Measurements from ENCODE around the gene PKP2.

DNA sequence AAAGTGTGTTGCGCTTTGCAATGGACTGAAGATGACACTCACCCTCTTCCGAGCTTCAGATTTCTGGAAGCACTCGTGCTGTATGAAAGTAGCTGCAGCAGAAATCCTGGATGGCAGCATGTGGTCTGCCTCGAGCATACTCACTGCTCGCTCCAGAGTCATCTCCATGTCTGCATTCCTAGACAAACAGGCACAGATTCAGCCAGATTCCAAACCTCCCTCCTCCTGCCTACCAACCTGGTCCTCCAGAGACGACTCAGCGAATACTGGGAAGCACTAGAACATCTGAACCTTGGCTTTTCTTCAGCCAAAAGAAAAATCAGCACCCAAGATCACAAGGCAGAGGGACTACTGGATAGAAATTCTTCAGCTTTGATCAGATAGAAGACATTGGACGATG is 27.7 kb downstream of the PKP2 start:
- TF ChIP-seq, protein P1, sequence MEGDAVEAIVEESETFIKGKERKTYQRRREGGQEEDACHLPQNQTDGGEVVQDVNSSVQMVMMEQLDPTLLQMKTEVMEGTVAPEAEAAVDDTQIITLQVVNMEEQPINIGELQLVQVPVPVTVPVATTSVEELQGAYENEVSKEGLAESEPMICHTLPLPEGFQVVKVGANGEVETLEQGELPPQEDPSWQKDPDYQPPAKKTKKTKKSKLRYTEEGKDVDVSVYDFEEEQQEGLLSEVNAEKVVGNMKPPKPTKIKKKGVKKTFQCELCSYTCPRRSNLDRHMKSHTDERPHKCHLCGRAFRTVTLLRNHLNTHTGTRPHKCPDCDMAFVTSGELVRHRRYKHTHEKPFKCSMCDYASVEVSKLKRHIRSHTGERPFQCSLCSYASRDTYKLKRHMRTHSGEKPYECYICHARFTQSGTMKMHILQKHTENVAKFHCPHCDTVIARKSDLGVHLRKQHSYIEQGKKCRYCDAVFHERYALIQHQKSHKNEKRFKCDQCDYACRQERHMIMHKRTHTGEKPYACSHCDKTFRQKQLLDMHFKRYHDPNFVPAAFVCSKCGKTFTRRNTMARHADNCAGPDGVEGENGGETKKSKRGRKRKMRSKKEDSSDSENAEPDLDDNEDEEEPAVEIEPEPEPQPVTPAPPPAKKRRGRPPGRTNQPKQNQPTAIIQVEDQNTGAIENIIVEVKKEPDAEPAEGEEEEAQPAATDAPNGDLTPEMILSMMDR (IDR thresholded peaks at IDR 0.05), result no peak
- TF ChIP-seq POLR2A (IDR thresholded peaks at IDR 0.05) (no peak), POLR2AphosphoS5 (IDR thresholded peaks at IDR 0.05) (no peak)
